ENCODE data around the gene CFAP77. TPM values are rescaled to one million over a fixed set of nuclear protein-coding genes. Genes with fewer than 3 reads are reported as not detected.

Gene CFAP77
- total and polyA plus RNA-seq, 2 of the 4 experiments (the other 2 are of a cell fraction), result not detected

DNA sequence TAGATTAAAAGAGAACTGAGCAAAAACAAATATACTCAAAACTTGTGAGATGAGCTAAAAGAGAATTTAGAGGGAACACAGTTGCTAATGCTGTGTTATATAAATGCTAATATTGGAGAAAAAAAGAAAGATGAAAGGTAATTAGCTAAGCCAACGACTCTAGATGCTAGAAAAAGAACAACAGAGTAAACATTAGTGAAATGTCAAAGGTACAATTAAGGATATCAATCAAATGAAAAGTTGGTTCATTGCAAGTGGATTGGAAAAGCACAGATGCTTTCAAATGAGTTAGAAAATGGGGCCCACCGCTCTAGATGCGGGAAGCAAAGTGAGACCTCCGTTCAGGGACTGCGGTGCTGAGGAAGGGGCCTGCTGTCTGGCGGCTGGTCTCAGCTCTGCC lies 154.5 kb downstream of the CFAP77 start:
- Histone ChIP-seq H3K27me3 (ENCODE audit: control insufficient read depth, insufficient read depth, low read length) (peaks cover 61% of the 10 kb centered on the region), H4K5ac (ENCODE audit: low read depth, low read length) (no peak overlapping the region), H3K4me2 (ENCODE audit: low read depth, low read length) (no peak overlapping the region), H2AK5ac (ENCODE audit: low read depth, low read length) (no peak overlapping the region), H3K4ac (ENCODE audit: low read depth, low read length) (no peak overlapping the region), H2BK5ac (ENCODE audit: low read depth, low read length, poor library complexity, severe bottlenecking) (no peak overlapping the region), H4K91ac (ENCODE audit: insufficient read depth, low read depth, low read length) (no peak overlapping the region), H2BK15ac (ENCODE audit: low read depth, low read length) (no peak overlapping the region), H4K8ac (ENCODE audit: low read depth in 2 of 2, low read length in 2 of 2) (no peak overlapping the region), H2AK9ac (replicated peaks; ENCODE audit: low read depth, low read length, poor library complexity) (no peak overlapping the region), H3K18ac (ENCODE audit: low read depth, low read length) (no peak overlapping the region), H2BK120ac (ENCODE audit: low read depth, low read length) (no peak overlapping the region), H3K79me1 (ENCODE audit: low read depth in 1 of 2, low read length in 2 of 2) (no peaks in the 10 kb centered on the region), H3K36me3 (ENCODE audit: control insufficient read depth, insufficient read depth, low read length) (no peaks in the 10 kb centered on the region), H3K14ac (replicated peaks; ENCODE audit: low read depth, low read length) (no peak overlapping the region), H3K9ac (ENCODE audit: low read depth, low read length) (no peak overlapping the region), H3K9me3 (ENCODE audit: control insufficient read depth, insufficient read depth, low read length) (no peaks in the 10 kb centered on the region), H2BK20ac (ENCODE audit: low read depth, low read length) (no peak overlapping the region), H3K4me1 (ENCODE audit: control insufficient read depth, insufficient read depth, low read length) (no peaks in the 10 kb centered on the region), H2AFZ (replicated peaks; ENCODE audit: low read length, poor library complexity) (no peak overlapping the region), H3K23ac (ENCODE audit: low read depth, low read length) (no peak overlapping the region), H3K27ac (ENCODE audit: insufficient read depth, low read length) (no peak overlapping the region), H3K4me3 (ENCODE audit: insufficient read depth, low read depth, low read length) (no peak overlapping the region), H3K9me1 (ENCODE audit: insufficient read depth, low read length) (no peaks in the 10 kb centered on the region), H3K56ac (ENCODE audit: extremely low read depth, insufficient read depth, low read length) (no peak overlapping the region), H4K20me1 (ENCODE audit: insufficient read depth, low read length) (no peaks in the 10 kb centered on the region)
- DNase-seq, result no peak
- intact Hi-C loops (cut with micrococcal nuclease), result no loop called here
- ChIA-PET POLR2A (ENCODE audit: unreplicated experiment) (no interaction called here), CTCF (no interaction called here)
- 0% methylated on average over 1 of the region's 6 CpGs; no CpG with 5 or more reads in 1 of the 2 experiments for WGBS, 2 experiments (ENCODE audit: extremely low coverage in 2 of 2, insufficient read length in 1 of 2)
- ATAC-seq (ENCODE audit: low read depth), result no peak
- TF ChIP-seq MAZ (IDR thresholded peaks at IDR 0.05; ENCODE audit: borderline replicate concordance, low read depth, low read length), result no peak
- TF ChIP-seq CEBPB (IDR thresholded peaks at IDR 0.05; ENCODE audit: low read depth, low read length), result no peak
- no peak for TF ChIP-seq SMC3 (IDR thresholded peaks at IDR 0.05; ENCODE audit: low read depth, low read length)
- no peak for TF ChIP-seq BHLHE40 (IDR thresholded peaks at IDR 0.05; ENCODE audit: low read depth, low read length)
- TF ChIP-seq POLR2A (IDR thresholded peaks at IDR 0.05; ENCODE audit: low read depth, low read length), result no peak
- no peak for TF ChIP-seq CHD1 (IDR thresholded peaks at IDR 0.05; ENCODE audit: low read depth, low read length)
- no peak for TF ChIP-seq FOS (IDR thresholded peaks at IDR 0.05; ENCODE audit: low read depth, low read length)
- TF ChIP-seq MXI1 (IDR thresholded peaks at IDR 0.05; ENCODE audit: borderline replicate concordance, low read depth, low read length), result no peak
- no peak for TF ChIP-seq NFE2L2 (IDR thresholded peaks at IDR 0.05; ENCODE audit: low read depth, low read length)
- no peak for TF ChIP-seq RAD21 (IDR thresholded peaks at IDR 0.05; ENCODE audit: low read length)
- no peak for TF ChIP-seq MAFK (IDR thresholded peaks at IDR 0.05; ENCODE audit: low read depth, low read length)
- TF ChIP-seq RCOR1 (IDR thresholded peaks at IDR 0.05; ENCODE audit: insufficient replicate concordance, low read length), result no peak
- TF ChIP-seq, protein P1, sequence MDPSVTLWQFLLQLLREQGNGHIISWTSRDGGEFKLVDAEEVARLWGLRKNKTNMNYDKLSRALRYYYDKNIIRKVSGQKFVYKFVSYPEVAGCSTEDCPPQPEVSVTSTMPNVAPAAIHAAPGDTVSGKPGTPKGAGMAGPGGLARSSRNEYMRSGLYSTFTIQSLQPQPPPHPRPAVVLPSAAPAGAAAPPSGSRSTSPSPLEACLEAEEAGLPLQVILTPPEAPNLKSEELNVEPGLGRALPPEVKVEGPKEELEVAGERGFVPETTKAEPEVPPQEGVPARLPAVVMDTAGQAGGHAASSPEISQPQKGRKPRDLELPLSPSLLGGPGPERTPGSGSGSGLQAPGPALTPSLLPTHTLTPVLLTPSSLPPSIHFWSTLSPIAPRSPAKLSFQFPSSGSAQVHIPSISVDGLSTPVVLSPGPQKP (IDR thresholded peaks at IDR 0.05; ENCODE audit: borderline replicate concordance, low read depth, low read length), result no peak
- TF ChIP-seq, protein P2, sequence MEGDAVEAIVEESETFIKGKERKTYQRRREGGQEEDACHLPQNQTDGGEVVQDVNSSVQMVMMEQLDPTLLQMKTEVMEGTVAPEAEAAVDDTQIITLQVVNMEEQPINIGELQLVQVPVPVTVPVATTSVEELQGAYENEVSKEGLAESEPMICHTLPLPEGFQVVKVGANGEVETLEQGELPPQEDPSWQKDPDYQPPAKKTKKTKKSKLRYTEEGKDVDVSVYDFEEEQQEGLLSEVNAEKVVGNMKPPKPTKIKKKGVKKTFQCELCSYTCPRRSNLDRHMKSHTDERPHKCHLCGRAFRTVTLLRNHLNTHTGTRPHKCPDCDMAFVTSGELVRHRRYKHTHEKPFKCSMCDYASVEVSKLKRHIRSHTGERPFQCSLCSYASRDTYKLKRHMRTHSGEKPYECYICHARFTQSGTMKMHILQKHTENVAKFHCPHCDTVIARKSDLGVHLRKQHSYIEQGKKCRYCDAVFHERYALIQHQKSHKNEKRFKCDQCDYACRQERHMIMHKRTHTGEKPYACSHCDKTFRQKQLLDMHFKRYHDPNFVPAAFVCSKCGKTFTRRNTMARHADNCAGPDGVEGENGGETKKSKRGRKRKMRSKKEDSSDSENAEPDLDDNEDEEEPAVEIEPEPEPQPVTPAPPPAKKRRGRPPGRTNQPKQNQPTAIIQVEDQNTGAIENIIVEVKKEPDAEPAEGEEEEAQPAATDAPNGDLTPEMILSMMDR (conservative IDR thresholded peaks at IDR 0.05; ENCODE audit: low read depth, low read length), result no peak
- no peak for TF ChIP-seq RFX5 (IDR thresholded peaks at IDR 0.05; ENCODE audit: low read depth, low read length)
- dilution Hi-C loops (cut with HindIII; ENCODE audit: low sequenced_read_pairs, unreplicated experiment), result no loop called here
- BruUV-seq (replicated peaks), result no TSS peak
- in situ Hi-C loops (cut with MboI; ENCODE audit: low sequenced_read_pairs), result no loop called here
